Retina (tissue), 1 donor: ENCODE measurements around the gene NPW.

Experiments
- DNase-seq: peaks from one replicate; pipeline ENCODE4 v3.0.0-alpha.2; 2016

Gene NPW

GRCh38 chr16:1984347-1985225, 35.0 kb upstream of the NPW start:
- DNase-seq = no peak

DNA sequence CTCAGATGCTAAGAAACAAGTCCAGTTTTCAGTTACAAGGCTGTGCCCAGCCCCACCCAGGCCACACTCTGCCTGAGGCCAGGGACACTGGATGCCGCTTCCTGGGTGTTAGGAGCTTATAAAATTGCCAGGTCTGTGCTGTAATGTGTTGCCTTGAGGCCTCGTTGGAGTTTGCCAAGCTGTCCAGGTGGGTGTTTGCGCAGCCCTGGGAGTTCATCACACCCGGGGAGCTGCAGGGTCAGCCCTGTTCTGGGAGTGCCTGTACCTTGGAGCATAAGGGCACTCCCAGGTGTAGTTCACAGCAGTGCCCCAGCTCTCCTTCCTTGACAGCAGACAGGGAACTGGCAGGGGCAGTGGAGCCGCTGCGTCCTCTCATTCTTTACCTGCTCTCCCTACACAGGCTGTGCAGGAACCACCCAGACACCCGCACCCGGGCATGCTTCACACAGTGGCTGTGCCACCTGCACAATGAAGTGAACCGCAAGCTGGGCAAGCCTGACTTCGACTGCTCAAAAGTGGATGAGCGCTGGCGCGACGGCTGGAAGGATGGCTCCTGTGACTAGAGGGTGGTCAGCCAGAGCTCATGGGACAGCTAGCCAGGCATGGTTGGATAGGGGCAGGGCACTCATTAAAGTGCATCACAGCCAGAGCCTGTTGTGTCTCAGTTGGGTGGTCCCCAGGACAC, 34.0 kb upstream of the NPW start:
- DNase-seq = no peak

DNA sequence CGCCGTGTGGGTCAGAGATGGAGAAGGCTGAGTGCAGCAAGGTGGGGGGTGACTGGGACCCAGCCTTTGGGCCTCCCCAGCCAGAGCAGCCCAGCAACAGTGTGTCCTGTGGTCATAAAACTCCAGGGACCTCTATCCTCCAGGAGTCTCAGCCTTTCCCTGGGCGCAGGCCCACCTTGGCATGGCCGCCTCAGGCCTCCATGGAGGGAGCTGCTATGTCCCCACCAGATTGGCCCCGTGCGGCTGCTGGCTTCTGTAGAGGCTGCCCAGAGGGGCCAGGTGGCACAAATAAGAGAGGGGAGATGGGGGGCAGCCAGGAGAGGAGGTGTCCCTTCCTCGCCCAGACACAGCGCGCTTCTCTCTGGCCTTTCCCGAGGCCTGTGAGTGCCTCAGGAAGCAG, 32.4 kb upstream of the NPW start:
- DNase-seq = no peak

- DNase-seq = peak; percentile 44
These were observed 30.1 kb upstream of the NPW start, which contains the start of gene SYNGR3 for GRCh38 chr16:1989209-1990100. Gene SYNGR3 (plus strand): TSS chr16:1989970. CDS start chr16:1990103, 133 bp downstream.

- no peak for DNase-seq
These were observed 29.6 kb upstream of the NPW start for GRCh38 chr16:1990101-1990350.

DNA sequence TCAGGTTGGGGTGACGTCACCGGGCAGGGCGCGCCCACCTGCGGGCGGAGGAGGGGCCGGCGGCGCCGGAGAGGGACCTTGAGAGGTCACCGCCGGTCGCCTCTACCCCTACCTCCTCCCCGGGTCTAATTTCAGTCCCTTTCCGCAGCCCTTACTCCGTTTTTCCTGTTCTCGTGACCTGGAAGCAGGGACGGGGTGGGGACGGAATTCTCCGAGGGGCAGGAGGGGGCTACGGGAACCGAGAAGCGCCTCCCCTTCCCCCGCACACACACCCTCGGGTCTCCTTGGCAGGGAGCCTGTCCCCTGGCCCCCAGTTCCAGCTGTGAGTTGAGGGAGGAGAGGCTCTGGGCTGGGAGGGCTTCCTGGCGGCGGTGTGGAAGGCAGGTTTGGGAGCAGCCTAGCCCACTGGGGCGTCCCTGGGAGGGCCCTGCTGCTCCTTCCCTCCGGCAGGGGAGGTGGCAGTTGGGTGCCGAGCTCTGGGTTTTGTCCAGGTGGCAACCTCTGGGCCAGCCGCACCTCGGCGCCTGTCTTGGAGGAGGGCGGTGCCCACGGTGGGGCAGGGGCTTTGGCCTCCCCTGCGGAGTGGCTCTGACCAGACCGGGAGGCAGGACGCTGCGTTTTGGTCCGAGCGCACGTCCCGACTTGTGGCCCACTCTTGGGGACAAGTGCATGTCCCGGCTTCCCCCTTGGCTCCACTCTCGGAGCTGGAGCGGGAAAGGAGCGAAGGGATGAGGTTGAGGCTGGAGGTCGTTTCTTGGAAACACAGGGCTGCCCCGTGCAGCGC, 29.0 kb upstream of the NPW start:
- DNase-seq = peak; percentile 48

DNA sequence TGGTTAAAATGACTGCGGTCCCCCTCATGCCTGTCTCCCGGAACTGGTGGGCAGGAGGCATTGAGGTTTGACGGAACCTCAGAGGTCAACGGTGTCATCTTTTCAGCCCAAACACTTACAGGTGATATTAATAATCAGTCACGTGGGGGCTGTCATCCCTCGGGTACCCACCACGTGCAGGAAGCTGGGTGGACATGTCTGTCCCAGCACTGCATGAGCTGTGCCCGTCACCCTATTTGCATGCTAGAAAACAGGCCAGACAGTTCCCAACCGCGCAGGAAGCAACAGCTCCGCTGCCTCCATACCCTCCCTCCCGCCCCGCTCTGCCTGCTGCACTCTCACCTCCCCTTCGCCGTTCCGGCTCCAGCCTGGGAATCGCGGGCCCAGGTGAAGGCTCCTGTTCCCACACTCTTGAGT, 28.4 kb upstream of the NPW start:
- peak; percentile 48 for DNase-seq

DNA sequence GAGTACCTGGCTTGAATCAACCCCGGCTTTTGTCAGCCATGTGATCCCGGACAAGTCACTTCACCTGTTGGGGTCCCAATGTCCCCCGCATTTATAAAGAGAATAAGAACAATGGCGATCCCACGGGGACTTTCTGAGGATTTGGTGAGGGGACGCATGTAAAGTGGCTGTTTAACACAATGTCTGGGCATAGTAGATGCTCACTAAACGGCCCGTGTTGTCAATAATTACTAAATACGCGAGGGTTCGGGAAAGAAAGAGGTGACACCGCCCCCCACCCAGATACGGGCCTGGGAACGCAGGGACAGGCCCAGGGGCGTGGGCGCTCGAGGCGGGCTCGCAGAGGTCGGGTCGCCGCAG, 28.0 kb upstream of the NPW start:
- DNase-seq = no peak

GRCh38 chr16:1991948-1992703, 27.5 kb upstream of the NPW start:
- peak; percentile 83 for DNase-seq

- DNase-seq = peak; percentile 26
These were observed 26.8 kb upstream of the NPW start for GRCh38 chr16:1992704-1993317.

DNA sequence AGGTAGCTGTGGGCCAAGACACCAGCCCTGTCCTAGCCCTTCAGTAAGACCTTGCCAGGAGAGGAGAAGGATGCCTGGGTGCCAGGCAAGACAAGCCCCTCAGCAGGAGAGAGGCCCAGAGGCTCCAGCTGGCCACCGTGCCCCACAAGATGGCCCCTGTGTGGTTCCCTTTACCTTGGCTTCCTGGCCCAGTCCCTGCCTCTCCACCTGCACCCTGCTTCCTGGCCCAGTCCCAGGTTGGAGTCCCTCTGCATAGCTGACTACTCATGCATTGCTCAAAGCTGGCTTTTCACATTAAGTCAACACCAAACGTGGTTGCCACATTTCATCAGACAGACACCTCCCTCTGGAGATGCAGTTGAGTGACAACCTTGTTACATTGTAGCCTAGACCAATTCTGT, 25.9 kb upstream of the NPW start:
- no peak for DNase-seq

GRCh38 chr16:1997494-1998359, 21.9 kb upstream of the NPW start:
- DNase-seq = no peak

- DNase-seq = no peak
These were observed 21.2 kb upstream of the NPW start for GRCh38 chr16:1998360-1998835.

GRCh38 chr16:1998852-1999801, 20.5 kb upstream of the NPW start:
- DNase-seq = no peak

- no peak for DNase-seq
These were observed 19.6 kb upstream of the NPW start for GRCh38 chr16:1999866-2000514.

DNA sequence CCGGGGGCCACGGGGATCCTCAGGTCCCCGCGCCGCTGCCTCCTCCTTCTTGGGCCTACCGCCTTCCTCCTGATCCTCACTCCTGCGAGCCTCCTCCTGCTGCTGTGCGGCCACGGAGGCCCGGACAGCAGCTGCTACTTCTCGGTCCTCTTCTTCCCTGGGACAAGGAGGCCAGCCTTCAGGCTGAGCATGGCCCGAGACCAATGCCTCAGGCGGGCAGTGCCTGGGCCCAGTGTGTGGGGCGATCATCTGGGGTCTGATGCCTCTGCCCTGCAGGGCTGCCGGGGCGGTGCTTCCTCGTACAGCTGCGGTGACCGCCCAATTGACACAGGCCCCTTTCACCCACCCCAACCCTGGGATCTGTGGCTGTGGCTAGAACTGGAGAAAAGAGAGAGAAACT, 18.6 kb upstream of the NPW start:
- no peak for DNase-seq

- DNase-seq = no peak
These were observed 17.9 kb upstream of the NPW start for GRCh38 chr16:2001456-2002355.
